SK-N-SH (cell line): ENCODE results near the gene IFT27. TPM values are rescaled to one million over a fixed set of nuclear protein-coding genes. Genes with fewer than 3 reads are reported as not detected.

Experiments used
- CTCF ChIA-PET: fragments of 300-600, 350-600 bp; formaldehyde crosslinking; extraction: SDS; loops from one replicate; lab custom pipeline; 2021; lab: Yijun Ruan, JAX
- POLR2A ChIA-PET: fragments of 350-600 bp; sonication (Branson Sonifier 250); formaldehyde crosslinking; extraction: SDS; loops from one replicate; lab custom pipeline; 2020; ENCODE audit warnings: antibody characterized with exemption, inconsistent platforms; lab: Yijun Ruan, JAX
- DNase-seq: peaks from one replicate; pipeline ENCODE4 v3.0.0; 2012
- H2AFZ ChIP-seq: fragments of 200-600 bp; sonication (generic); 2 replicates; pipeline ENCODE4 v1.8.1; 2016; ENCODE audit warnings: antibody characterized with exemption, mild to moderate bottlenecking, low read depth
- H3F3A ChIP-seq: fragments of 200-600 bp; sonication (generic); replicated peaks from 2 replicates; pipeline ENCODE3; 2016; ENCODE audit warnings: antibody characterized with exemption, mild to moderate bottlenecking; ENCODE audit not compliant: insufficient read depth
- H3K27ac ChIP-seq, 2 experiments: fragments of 200-500 bp in 1 of 2; fragments of 200-600 bp in 1 of 2; sonication (Bioruptor generic) in 1 of 2; sonication (generic), shearing (Covaris generic) in 1 of 2; 2 replicates each; pipeline versions ENCODE4 v1.5.1 to v1.6.1; 2014 to 2016; ENCODE audit warnings: low read depth in 2 of 2, inconsistent platforms in 1 of 2, low read length in 1 of 2, mild to moderate bottlenecking in 1 of 2, mixed read lengths in 1 of 2
- H3K27me3 ChIP-seq: fragments of 200-600 bp; sonication (generic), shearing (Covaris generic); 2 replicates; pipeline ENCODE4 v1.6.1; 2016; ENCODE audit warnings: mixed run types; ENCODE audit not compliant: insufficient read depth
- H3K36me3 ChIP-seq, 2 experiments: fragments of 200-500 bp in 1 of 2; fragments of 200-600 bp in 1 of 2; sonication (Bioruptor generic) in 1 of 2; sonication (generic) in 1 of 2; replicated peaks in 1 of 2; 2 replicates each; pipeline versions ENCODE3 to v1.5.1; 2014 to 2016; ENCODE audit warnings: low read length in 1 of 2, mild to moderate bottlenecking in 1 of 2; ENCODE audit not compliant: insufficient read depth in 2 of 2, control insufficient read depth in 1 of 2
- H3K4me1 ChIP-seq, 2 experiments: fragments of 200-500 bp in 1 of 2; fragments of 200-600 bp in 1 of 2; sonication (Bioruptor generic) in 1 of 2; sonication (generic), shearing (Covaris generic) in 1 of 2; 2 replicates each; pipeline versions ENCODE4 v1.5.1 to v1.6.1; 2014 to 2016; ENCODE audit warnings: low read depth in 1 of 2, low read length in 1 of 2, mixed run types in 1 of 2; ENCODE audit not compliant: insufficient read depth in 2 of 2, control insufficient read depth in 1 of 2
- H3K4me2 ChIP-seq: fragments of 200-600 bp; sonication (generic), shearing (Covaris generic); 2 replicates; pipeline ENCODE4 v1.6.1; 2017; ENCODE audit warnings: mixed run types
- H3K4me3 ChIP-seq, 2 experiments: fragments of 200-500 bp in 1 of 2; fragments of 200-600 bp in 1 of 2; sonication (Bioruptor generic) in 1 of 2; sonication (generic), shearing (Covaris generic) in 1 of 2; 2 replicates each; pipeline versions ENCODE4 v1.5.1 to v1.8.1; 2014 to 2016; ENCODE audit warnings: low read depth in 2 of 2, inconsistent platforms in 1 of 2, low read length in 1 of 2, mild to moderate bottlenecking in 1 of 2, mixed read lengths in 1 of 2, moderate library complexity in 1 of 2
- H3K79me2 ChIP-seq: fragments of 200-600 bp; sonication (generic); 2 replicates; pipeline ENCODE4 v1.8.1; 2017; ENCODE audit warnings: mild to moderate bottlenecking; ENCODE audit not compliant: insufficient read depth
- H3K9ac ChIP-seq: fragments of 200-600 bp; sonication (generic); 2 replicates; pipeline ENCODE4 v1.6.1; 2017; ENCODE audit warnings: mixed run types
- H3K9me2 ChIP-seq: fragments of 200-600 bp; sonication (generic); 2 replicates; pipeline ENCODE4 v1.6.1; 2017; ENCODE audit warnings: mixed run types
- H3K9me3 ChIP-seq: fragments of 200-600 bp; sonication (generic); 2 replicates; pipeline ENCODE4 v1.6.1; 2017; ENCODE audit warnings: mixed run types, mild to moderate bottlenecking, moderate library complexity
- H4K20me1 ChIP-seq: fragments of 200-600 bp; sonication (generic); 2 replicates; pipeline ENCODE4 v1.6.1; 2017; ENCODE audit warnings: mild to moderate bottlenecking, mixed run types; ENCODE audit not compliant: insufficient read depth
- CHD2 ChIP-seq: fragments of 150-350 bp; IDR thresholded peaks from 2 replicates; pipeline ENCODE4 v1.6.1; 2018; ENCODE audit warnings: low read length; ENCODE audit not compliant: partially characterized antibody
- EZH2phosphoT487 ChIP-seq: fragments of 200-600 bp; sonication (generic); IDR thresholded peaks from 2 replicates; pipeline ENCODE4 v1.6.1; 2017; ENCODE audit warnings: low read depth, mixed run types, mild to moderate bottlenecking, antibody characterized with exemption, moderate library complexity, borderline replicate concordance
- FOSL2 ChIP-seq: IDR thresholded peaks from 2 replicates; pipeline ENCODE4 v1.4.0; 2012; ENCODE audit warnings: low read depth, mild to moderate bottlenecking, moderate library complexity, borderline replicate concordance
- GABPA ChIP-seq: IDR thresholded peaks from 2 replicates; pipeline ENCODE4 v1.4.0; 2012; ENCODE audit warnings: low read depth, mild to moderate bottlenecking
- JUND ChIP-seq: IDR thresholded peaks from 2 replicates; pipeline ENCODE4 v1.4.0; 2012
- MEF2A ChIP-seq: IDR thresholded peaks from 2 replicates; pipeline ENCODE4 v1.4.0; 2012; ENCODE audit warnings: low read depth, borderline replicate concordance
- NRF1 ChIP-seq: IDR thresholded peaks from 2 replicates; pipeline ENCODE4 v1.6.1; 2012; ENCODE audit warnings: low read depth, mild to moderate bottlenecking, low read length
- PBX3 ChIP-seq: IDR thresholded peaks from 2 replicates; pipeline ENCODE4; 2012
- POLR2AphosphoS5 ChIP-seq: IDR thresholded peaks from 2 replicates; pipeline ENCODE4 v1.6.1; 2012; ENCODE audit warnings: low read depth, low read length
- REST ChIP-seq: IDR thresholded peaks from 2 replicates; pipeline ENCODE4 v1.6.1; 2012; ENCODE audit warnings: mild to moderate bottlenecking, low read depth, low read length, moderate library complexity
- TEAD4 ChIP-seq: IDR thresholded peaks from 2 replicates; pipeline ENCODE4 v1.4.0; 2012; ENCODE audit warnings: mild to moderate bottlenecking, borderline replicate concordance; ENCODE audit not compliant: insufficient read depth
- YY1 ChIP-seq: IDR thresholded peaks from 2 replicates; pipeline ENCODE4 v1.4.0; 2012; ENCODE audit warnings: low read depth, mild to moderate bottlenecking
- WGBS: methylation state at CpG from one replicate; pipeline ENCODE4 v1.1.6; 2017; ENCODE audit warnings: low lambda C conversion rate; 5-methylcytosine and 5-hydroxymethylcytosine counted together
- polyA plus RNA-seq, 3 experiments: library from polyadenylated mRNA; depleted of rRNA; stranded (reverse); fragments of >200 nt; gene quantifications; 2 replicates each; pipeline ENCODE4 v1.2.3, GENCODE V29; 2012
- TF ChIP-seq, protein P1 (sequence below): IDR thresholded peaks from 2 replicates; pipeline ENCODE4 v1.4.0; 2012; ENCODE audit warnings: low read depth, borderline replicate concordance

Gene IFT27
- polyA plus RNA-seq, 1 of the 3 experiments (the other 2 are of a cell fraction), result 29.4 TPM

DNA sequence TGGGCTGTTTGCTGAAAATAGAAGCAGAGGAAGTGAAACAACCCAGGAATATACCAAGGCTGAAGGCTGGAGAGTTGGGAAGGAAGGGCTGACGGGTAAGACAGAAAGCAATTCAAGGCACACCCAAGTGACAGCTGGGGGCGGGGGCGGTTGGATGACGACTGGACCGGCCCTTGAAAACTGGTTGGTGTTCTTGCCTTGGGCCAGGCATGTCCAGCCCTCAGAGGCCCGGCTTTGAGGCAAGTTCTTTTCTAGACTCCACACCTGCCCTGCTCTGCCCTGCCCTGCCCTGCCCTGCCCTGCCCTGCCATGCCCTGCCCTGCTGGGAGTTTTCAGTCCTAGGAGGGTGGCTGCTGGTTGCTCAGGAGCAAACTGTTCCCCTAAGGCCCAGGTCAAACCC is 38.1 kb downstream of the IFT27 start (continued):
- no peak for TF ChIP-seq TEAD4
- no peak for TF ChIP-seq EZH2phosphoT487
- TF ChIP-seq, protein P1, sequence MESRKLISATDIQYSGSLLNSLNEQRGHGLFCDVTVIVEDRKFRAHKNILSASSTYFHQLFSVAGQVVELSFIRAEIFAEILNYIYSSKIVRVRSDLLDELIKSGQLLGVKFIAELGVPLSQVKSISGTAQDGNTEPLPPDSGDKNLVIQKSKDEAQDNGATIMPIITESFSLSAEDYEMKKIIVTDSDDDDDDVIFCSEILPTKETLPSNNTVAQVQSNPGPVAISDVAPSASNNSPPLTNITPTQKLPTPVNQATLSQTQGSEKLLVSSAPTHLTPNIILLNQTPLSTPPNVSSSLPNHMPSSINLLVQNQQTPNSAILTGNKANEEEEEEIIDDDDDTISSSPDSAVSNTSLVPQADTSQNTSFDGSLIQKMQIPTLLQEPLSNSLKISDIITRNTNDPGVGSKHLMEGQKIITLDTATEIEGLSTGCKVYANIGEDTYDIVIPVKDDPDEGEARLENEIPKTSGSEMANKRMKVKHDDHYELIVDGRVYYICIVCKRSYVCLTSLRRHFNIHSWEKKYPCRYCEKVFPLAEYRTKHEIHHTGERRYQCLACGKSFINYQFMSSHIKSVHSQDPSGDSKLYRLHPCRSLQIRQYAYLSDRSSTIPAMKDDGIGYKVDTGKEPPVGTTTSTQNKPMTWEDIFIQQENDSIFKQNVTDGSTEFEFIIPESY, result no peak
- TF ChIP-seq YY1, result no peak
- TF ChIP-seq POLR2AphosphoS5, result no peak

DNA sequence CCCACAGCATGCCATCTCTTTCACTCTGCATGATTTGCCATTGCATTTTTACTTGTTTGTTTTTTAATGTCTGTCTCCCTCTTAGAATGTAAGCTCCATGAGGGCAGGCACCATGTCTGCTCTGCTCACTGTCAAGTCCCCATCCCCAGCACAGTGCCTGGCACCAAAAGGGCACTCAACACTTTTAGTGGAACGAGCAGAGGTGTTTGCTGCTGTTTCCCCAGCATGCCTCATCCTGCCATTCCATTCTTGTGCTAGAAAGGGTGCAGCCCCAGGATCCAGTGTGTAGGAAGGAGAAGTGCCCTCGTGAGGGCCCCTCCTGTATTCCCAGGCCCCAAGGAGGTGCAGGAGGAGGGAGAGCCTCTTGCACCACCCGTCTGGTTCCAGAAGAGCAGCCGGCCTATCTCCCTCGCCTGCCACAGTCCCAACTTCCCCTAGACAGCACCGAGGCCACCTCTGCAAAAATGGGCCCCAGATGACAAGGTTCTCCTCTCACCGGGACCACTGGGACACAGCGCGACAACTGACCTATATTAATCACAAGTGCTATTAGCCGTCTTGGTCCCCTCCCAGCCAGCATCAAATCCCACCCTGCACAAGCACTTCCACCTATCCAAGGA is 39.1 kb downstream of the IFT27 start:
- ChIA-PET POLR2A (no interaction called here), CTCF (interaction anchor here (1.2 kb wide), 1 partner anchor 20 kb away, joined by 5 read pairs; no protein-coding TSS in a partner anchor)
- no peak for DNase-seq
- no peak for TF ChIP-seq NRF1
- no peak for TF ChIP-seq REST
- no peak for TF ChIP-seq MEF2A
- TF ChIP-seq JUND, result no peak
- no peak for TF ChIP-seq PBX3
- no peak for TF ChIP-seq EZH2phosphoT487
- no peak for TF ChIP-seq CHD2
- TF ChIP-seq GABPA, result no peak
- TF ChIP-seq FOSL2, result no peak
- H3K4me3 ChIP-seq, result no peak overlapping the region
- H3K9ac ChIP-seq, result no peak overlapping the region
- H3K9me2 ChIP-seq, result no peaks in the 10 kb centered on the region
- H3K9me3 ChIP-seq, result no peaks in the 10 kb centered on the region
- no peaks in the 10 kb centered on the region for H4K20me1 ChIP-seq
- H3F3A ChIP-seq, result no peaks in the 10 kb centered on the region
- no peaks in the 10 kb centered on the region for H3K79me2 ChIP-seq
- 61% methylated on average over 7 of the region's 10 CpGs for WGBS
- no peaks in the 10 kb centered on the region; the same call in 1 of the 2 replicates for H3K27me3 ChIP-seq
- H3K36me3 ChIP-seq, result no peaks in the 10 kb centered on the region
- no peak overlapping the region for H2AFZ ChIP-seq
- no peak overlapping the region for H3K27ac ChIP-seq
- H3K4me1 ChIP-seq, result no peaks in the 10 kb centered on the region
- H3K4me2 ChIP-seq, result no peak overlapping the region
